IMR-90 (cell line): ENCODE results near the gene SLC39A2. TPM values are rescaled to one million over a fixed set of nuclear protein-coding genes. Genes with fewer than 3 reads are reported as not detected.

Source experiments
- ATAC-seq: fragments of 200-7000 bp; cut with Tn5 transposase; 2 replicates; pipeline ENCODE4 v1.9.1; 2020; ENCODE audit warnings: low read depth, mild to moderate bottlenecking, moderate library complexity
- BruUV-seq: library from RNA; stranded (reverse); fragments of 400-500 nt; replicated peaks from 2 replicates; lab custom pipeline; 2021; lab: Mats Ljungman, UMichigan
- CTCF ChIA-PET: fragments of 300-600 bp; formaldehyde crosslinking; extraction: SDS; loops from one replicate; lab custom pipeline; 2021; ENCODE audit warnings: antibody characterized with exemption; lab: Yijun Ruan, JAX
- POLR2A ChIA-PET: fragments of 300-600 bp; sonication (Branson Sonifier 250); formaldehyde crosslinking; loops from one replicate; lab custom pipeline; 2022; ENCODE audit warnings: antibody characterized with exemption; ENCODE audit not compliant: unreplicated experiment; lab: Charles Lee
- DNase-seq: peaks from one replicate; pipeline ENCODE4 v3.0.0; 2013
- H2AFZ ChIP-seq: replicated peaks from 2 replicates; pipeline ENCODE3; 2013; ENCODE audit warnings: low read length, mild to moderate bottlenecking; ENCODE audit not compliant: poor library complexity
- H2AK5ac ChIP-seq: 2 replicates; pipeline ENCODE4 v1.6.1; 2013; ENCODE audit warnings: low read depth, low read length, inconsistent platforms
- H2AK9ac ChIP-seq: replicated peaks from 2 replicates; pipeline ENCODE3; 2013; ENCODE audit warnings: mild to moderate bottlenecking, low read depth, low read length, moderate library complexity; ENCODE audit not compliant: poor library complexity
- H2BK120ac ChIP-seq: 2 replicates; pipeline ENCODE4 v1.6.1; 2013; ENCODE audit warnings: low read depth, low read length, inconsistent platforms
- H2BK15ac ChIP-seq: 3 replicates; pipeline ENCODE4 v1.6.1; 2013; ENCODE audit warnings: low read depth, low read length, inconsistent platforms
- H2BK20ac ChIP-seq: 2 replicates; pipeline ENCODE4 v1.6.1; 2013; ENCODE audit warnings: low read depth, mild to moderate bottlenecking, inconsistent platforms, low read length, moderate library complexity
- H2BK5ac ChIP-seq: 2 replicates; pipeline ENCODE4 v1.6.1; 2013; ENCODE audit warnings: mild to moderate bottlenecking, low read depth, low read length, inconsistent platforms; ENCODE audit not compliant: poor library complexity, severe bottlenecking
- H3K14ac ChIP-seq: replicated peaks from 2 replicates; pipeline ENCODE4 v1.6.1; 2013; ENCODE audit warnings: low read depth, low read length, inconsistent platforms
- H3K18ac ChIP-seq: 2 replicates; pipeline ENCODE4 v1.6.1; 2013; ENCODE audit warnings: low read depth, low read length, control low read depth
- H3K23ac ChIP-seq: 2 replicates; pipeline ENCODE4 v1.6.1; 2013; ENCODE audit warnings: low read depth, low read length, inconsistent platforms
- H3K27ac ChIP-seq: 2 replicates; pipeline ENCODE4 v1.5.1; 2013; ENCODE audit warnings: mild to moderate bottlenecking, control low read depth, low read length; ENCODE audit not compliant: insufficient read depth
- H3K27me3 ChIP-seq: 2 replicates; pipeline ENCODE4 v1.6.1; 2013; ENCODE audit warnings: low read length; ENCODE audit not compliant: control insufficient read depth, insufficient read depth
- H3K36me3 ChIP-seq: 2 replicates; pipeline ENCODE4 v1.6.1; 2013; ENCODE audit warnings: low read length, mixed read lengths; ENCODE audit not compliant: control insufficient read depth, insufficient read depth
- H3K4ac ChIP-seq: 2 replicates; pipeline ENCODE4 v1.6.1; 2013; ENCODE audit warnings: low read depth, low read length, inconsistent platforms
- H3K4me1 ChIP-seq: 2 replicates; pipeline ENCODE4 v1.6.1; 2013; ENCODE audit warnings: low read length, mixed read lengths; ENCODE audit not compliant: control insufficient read depth, insufficient read depth
- H3K4me2 ChIP-seq: 2 replicates; pipeline ENCODE4 v1.6.1; 2013; ENCODE audit warnings: low read depth, mild to moderate bottlenecking, control low read depth, low read length, moderate library complexity
- H3K4me3 ChIP-seq: 2 replicates; pipeline ENCODE4 v1.5.1; 2013; ENCODE audit warnings: low read depth, mild to moderate bottlenecking, control low read depth, low read length, moderate library complexity; ENCODE audit not compliant: insufficient read depth
- H3K56ac ChIP-seq: 2 replicates; pipeline ENCODE4 v1.6.1; 2013; ENCODE audit warnings: low read length, inconsistent platforms; ENCODE audit not compliant: insufficient read depth; ENCODE audit errors: extremely low read depth
- H3K79me1 ChIP-seq, 2 experiments: 2 replicates each; pipeline ENCODE4 v1.6.1; 2013; ENCODE audit warnings: low read length in 2 of 2, inconsistent platforms in 1 of 2, low read depth in 1 of 2
- H3K9ac ChIP-seq: 2 replicates; pipeline ENCODE4 v1.6.1; 2013; ENCODE audit warnings: low read depth, low read length, control low read depth
- H3K9me1 ChIP-seq: 2 replicates; pipeline ENCODE4 v1.6.1; 2013; ENCODE audit warnings: low read length, inconsistent platforms; ENCODE audit not compliant: insufficient read depth
- H3K9me3 ChIP-seq: 2 replicates; pipeline ENCODE4 v1.6.1; 2013; ENCODE audit warnings: low read length; ENCODE audit not compliant: control insufficient read depth, insufficient read depth
- H4K20me1 ChIP-seq: 2 replicates; pipeline ENCODE4 v1.6.1; 2013; ENCODE audit warnings: low read length, inconsistent platforms; ENCODE audit not compliant: insufficient read depth
- H4K5ac ChIP-seq: 2 replicates; pipeline ENCODE4 v1.6.1; 2013; ENCODE audit warnings: mild to moderate bottlenecking, low read depth, low read length, control low read depth
- H4K8ac ChIP-seq, 2 experiments: 2 replicates each; pipeline ENCODE4 v1.6.1; 2013; ENCODE audit warnings: low read depth in 2 of 2, low read length in 2 of 2, control low read depth in 1 of 2, inconsistent platforms in 1 of 2
- H4K91ac ChIP-seq: 2 replicates; pipeline ENCODE4 v1.6.1; 2013; ENCODE audit warnings: low read depth, low read length, inconsistent platforms; ENCODE audit not compliant: insufficient read depth
- MAFK ChIP-seq: IDR thresholded peaks from 2 replicates; pipeline ENCODE4 v1.6.1; 2012; ENCODE audit warnings: low read depth, low read length, improper control_type of control experiment
- POLR2A ChIP-seq: IDR thresholded peaks from 2 replicates; pipeline ENCODE4 v1.6.1; 2012; ENCODE audit warnings: mild to moderate bottlenecking, low read depth, low read length
- WGBS, 2 experiments: methylation state at CpG; one replicate each; pipeline versions ENCODE4 v1.1.5 to v1.1.7; 2013; ENCODE audit warnings: missing lambda C conversion rate in 2 of 2; ENCODE audit not compliant: insufficient read length in 1 of 2; ENCODE audit errors: extremely low coverage in 2 of 2; 5-methylcytosine and 5-hydroxymethylcytosine counted together
- dilution Hi-C: fragments of 300-500 bp; cut with HindIII; formaldehyde crosslinking; loops from one replicate; pipeline ENCODE4 v1.14.3; 2018; ENCODE audit warnings: low sequenced_read_pairs; ENCODE audit not compliant: unreplicated experiment
- in situ Hi-C: fragments of 300-500 bp; cut with MboI; formaldehyde crosslinking; loops from 3 replicates; pipeline ENCODE4 v1.14.3; 2019; ENCODE audit warnings: low sequenced_read_pairs, inconsistent platforms, mixed read lengths
- intact Hi-C: fragments of 100-400 bp; cut with micrococcal nuclease; formaldehyde crosslinking; loops from 2 replicates; pipeline ENCODE4 v1.10.0; 2022
- polyA plus RNA-seq, 3 experiments: library from polyadenylated mRNA; depleted of rRNA; stranded (reverse); fragments of >200 nt; gene quantifications; 2 replicates each; pipeline ENCODE4 v1.2.3, GENCODE V29; 2012; ENCODE audit warnings: low replicate concordance in 1 of 3
- total RNA-seq: library from RNA; depleted of rRNA; stranded (reverse); fragments of >200 nt; gene quantifications from 2 replicates; pipeline ENCODE4 v1.2.3, GENCODE V29; 2012
- TF ChIP-seq, protein P1 (sequence below): fragments of 150-350 bp; IDR thresholded peaks from 2 replicates; pipeline ENCODE4 v1.6.1; 2017; ENCODE audit warnings: mild to moderate bottlenecking, antibody characterized with exemption, low read length, low read depth

SLC39A2 gene
- total and polyA plus RNA-seq, 2 of the 4 experiments (the other 2 are of a cell fraction), result not detected

GRCh38 chr14:20978687-20979086 lies 20.4 kb upstream of the SLC39A2 start:
- H2BK20ac ChIP-seq, result no peak overlapping the region
- no peak overlapping the region for H3K9ac ChIP-seq
- H3K4me2 ChIP-seq, result no peak overlapping the region
- no peaks in the 10 kb centered on the region; the same call in 1 of the 2 replicates for H3K9me1 ChIP-seq
- DNase-seq, result no peak
- no peak overlapping the region for H3K27ac ChIP-seq
- no peak overlapping the region for H3K56ac ChIP-seq
- no peaks in the 10 kb centered on the region for H3K36me3 ChIP-seq
- no peak overlapping the region for H2AK9ac ChIP-seq
- no peak for ATAC-seq
- H2AFZ ChIP-seq, result no peak overlapping the region
- in situ Hi-C loops (loop anchor here (25.0 kb wide), 1 partner anchor 641 kb away; the partner anchor contains the start of genes CCNB1IP1 and PARP2), intact Hi-C loops (no loop called here), dilution Hi-C loops (no loop called here)
- BruUV-seq, result no TSS peak
- CTCF ChIA-PET, result interaction anchor here (0.6 to 1.1 kb wide), 2 partner anchors 8 to 121 kb away, joined by 3 read pairs; no protein-coding TSS in a partner anchor
- H3K23ac ChIP-seq, result no peak overlapping the region
- no peaks in the 10 kb centered on the region for H3K79me1 ChIP-seq
- no peak overlapping the region for H2BK15ac ChIP-seq
- no peak overlapping the region for H4K8ac ChIP-seq
- no peak overlapping the region for H2BK5ac ChIP-seq
- no peak overlapping the region for H4K5ac ChIP-seq
- no peak overlapping the region for H3K4ac ChIP-seq
- TF ChIP-seq, protein P1, sequence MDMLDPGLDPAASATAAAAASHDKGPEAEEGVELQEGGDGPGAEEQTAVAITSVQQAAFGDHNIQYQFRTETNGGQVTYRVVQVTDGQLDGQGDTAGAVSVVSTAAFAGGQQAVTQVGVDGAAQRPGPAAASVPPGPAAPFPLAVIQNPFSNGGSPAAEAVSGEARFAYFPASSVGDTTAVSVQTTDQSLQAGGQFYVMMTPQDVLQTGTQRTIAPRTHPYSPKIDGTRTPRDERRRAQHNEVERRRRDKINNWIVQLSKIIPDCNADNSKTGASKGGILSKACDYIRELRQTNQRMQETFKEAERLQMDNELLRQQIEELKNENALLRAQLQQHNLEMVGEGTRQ, result no peak
- no peak for TF ChIP-seq POLR2A
- TF ChIP-seq MAFK, result no peak
- H2BK120ac ChIP-seq, result no peak overlapping the region
- no peak overlapping the region for H2AK5ac ChIP-seq
- H4K20me1 ChIP-seq, result no peaks in the 10 kb centered on the region
- WGBS, 2 experiments, result no CpG with 5 or more reads among the region's 1 CpG
- POLR2A ChIA-PET, result interaction anchor here (0.6 kb wide), 1 partner anchor 288 kb away, joined by 4 read pairs; no protein-coding TSS in a partner anchor
- no peaks in the 10 kb centered on the region for H3K9me3 ChIP-seq
- no peak overlapping the region for H4K91ac ChIP-seq
- H3K4me1 ChIP-seq, result no peaks in the 10 kb centered on the region; the same call in 1 of the 2 replicates
- H3K27me3 ChIP-seq, result peaks cover 2% of the 10 kb centered on the region; the same call in 1 of the 2 replicates
- H3K18ac ChIP-seq, result no peak overlapping the region
- no peak overlapping the region for H3K14ac ChIP-seq
- H3K4me3 ChIP-seq, result no peak overlapping the region
